ENCODE results near the gene CD58. TPM values are rescaled to one million over a fixed set of nuclear protein-coding genes. Genes with fewer than 3 reads are reported as not detected.

CD58 gene
- total and polyA plus RNA-seq, 9 of the 15 experiments (the other 6 are each of a cell fraction or from before 2014, with no cell fraction given), result 18.1 to 113 (median 37.4) TPM

DNA sequence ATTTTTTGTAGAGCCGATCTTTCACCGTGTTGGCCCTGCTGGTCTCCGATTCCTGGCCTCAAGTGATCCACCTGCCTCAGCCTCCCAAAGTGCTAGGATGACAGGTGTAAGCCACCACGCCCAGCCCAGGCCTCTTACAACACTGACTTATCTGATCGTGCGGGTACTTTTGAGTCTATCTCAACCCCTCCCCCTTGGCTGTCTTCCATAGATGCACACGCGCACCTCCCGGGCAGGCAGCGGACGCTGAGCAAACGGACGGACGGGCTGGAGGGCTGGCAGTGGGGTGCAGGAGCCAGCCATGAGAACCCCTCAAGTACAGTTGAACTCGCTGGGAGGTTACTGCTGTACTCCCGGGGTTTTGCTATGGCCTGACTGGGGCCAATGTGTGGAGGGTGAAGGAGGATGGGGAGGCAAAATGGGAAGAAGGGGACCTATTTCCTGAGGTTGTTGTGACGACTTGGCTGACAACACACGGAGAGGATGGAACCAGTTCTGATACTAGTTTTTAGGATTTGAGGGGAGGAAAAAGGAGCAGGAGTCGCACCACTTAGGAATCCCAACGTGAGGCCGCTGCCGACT lies 959 bp downstream of the CD58 start (continued):
- TF ChIP-seq, protein P1, sequence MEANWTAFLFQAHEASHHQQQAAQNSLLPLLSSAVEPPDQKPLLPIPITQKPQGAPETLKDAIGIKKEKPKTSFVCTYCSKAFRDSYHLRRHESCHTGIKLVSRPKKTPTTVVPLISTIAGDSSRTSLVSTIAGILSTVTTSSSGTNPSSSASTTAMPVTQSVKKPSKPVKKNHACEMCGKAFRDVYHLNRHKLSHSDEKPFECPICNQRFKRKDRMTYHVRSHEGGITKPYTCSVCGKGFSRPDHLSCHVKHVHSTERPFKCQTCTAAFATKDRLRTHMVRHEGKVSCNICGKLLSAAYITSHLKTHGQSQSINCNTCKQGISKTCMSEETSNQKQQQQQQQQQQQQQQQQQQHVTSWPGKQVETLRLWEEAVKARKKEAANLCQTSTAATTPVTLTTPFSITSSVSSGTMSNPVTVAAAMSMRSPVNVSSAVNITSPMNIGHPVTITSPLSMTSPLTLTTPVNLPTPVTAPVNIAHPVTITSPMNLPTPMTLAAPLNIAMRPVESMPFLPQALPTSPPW (CRISPR knock-in tag; IDR thresholded peaks at IDR 0.05), result no peak
- TF ChIP-seq, protein P2, sequence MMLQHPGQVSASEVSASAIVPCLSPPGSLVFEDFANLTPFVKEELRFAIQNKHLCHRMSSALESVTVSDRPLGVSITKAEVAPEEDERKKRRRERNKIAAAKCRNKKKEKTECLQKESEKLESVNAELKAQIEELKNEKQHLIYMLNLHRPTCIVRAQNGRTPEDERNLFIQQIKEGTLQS (IDR thresholded peaks at IDR 0.05), result peak; percentile 12; the same call in 1 of the 2 replicates
- TF ChIP-seq, protein P2 (CRISPR knock-in tag; conservative IDR thresholded peaks at IDR 0.05), result no peak
- TF ChIP-seq TEAD1 (CRISPR knock-in tag; IDR thresholded peaks at IDR 0.05) (no peak), ARID2 (IDR thresholded peaks at IDR 0.05) (no peak), NCOA1 (IDR thresholded peaks at IDR 0.05; ENCODE audit: low read depth) (no peak), NR1H2 (CRISPR knock-in tag; IDR thresholded peaks at IDR 0.05) (no peak), NRF1 (conservative IDR thresholded peaks at IDR 0.05 in 1 of 2, IDR thresholded peaks at IDR 0.05 in 1 of 2) (peak; percentile 83 to 86), MTF1 (CRISPR knock-in tag; IDR thresholded peaks at IDR 0.05; ENCODE audit: borderline replicate concordance) (no peak), ARID1B (IDR thresholded peaks at IDR 0.05) (peak; percentile 62; the same call in 1 of the 2 replicates), SMARCA4 (IDR thresholded peaks at IDR 0.05) (peak; percentile 55; the same call in 1 of the 2 replicates), OTX1 (CRISPR knock-in tag; IDR thresholded peaks at IDR 0.05) (no peak), SMARCA5 (IDR thresholded peaks at IDR 0.05) (no peak), PHF20 (IDR thresholded peaks at IDR 0.05; ENCODE audit: partially characterized antibody) (no peak), NR2C1 (IDR thresholded peaks at IDR 0.05) (no peak), NR2C1 (tag; IDR thresholded peaks at IDR 0.05) (no peak), ZKSCAN1 (IDR thresholded peaks at IDR 0.05; ENCODE audit: low read depth, low read length) (no peak; the same call in 1 of the 2 replicates), ZNF212 (CRISPR knock-in tag; IDR thresholded peaks at IDR 0.05) (no peak), ZNF408 (CRISPR knock-in tag; IDR thresholded peaks at IDR 0.05; ENCODE audit: low read depth) (no peak), NFE2 (IDR thresholded peaks at IDR 0.05; ENCODE audit: low read depth) (no peak)
- TF ChIP-seq, protein P3, sequence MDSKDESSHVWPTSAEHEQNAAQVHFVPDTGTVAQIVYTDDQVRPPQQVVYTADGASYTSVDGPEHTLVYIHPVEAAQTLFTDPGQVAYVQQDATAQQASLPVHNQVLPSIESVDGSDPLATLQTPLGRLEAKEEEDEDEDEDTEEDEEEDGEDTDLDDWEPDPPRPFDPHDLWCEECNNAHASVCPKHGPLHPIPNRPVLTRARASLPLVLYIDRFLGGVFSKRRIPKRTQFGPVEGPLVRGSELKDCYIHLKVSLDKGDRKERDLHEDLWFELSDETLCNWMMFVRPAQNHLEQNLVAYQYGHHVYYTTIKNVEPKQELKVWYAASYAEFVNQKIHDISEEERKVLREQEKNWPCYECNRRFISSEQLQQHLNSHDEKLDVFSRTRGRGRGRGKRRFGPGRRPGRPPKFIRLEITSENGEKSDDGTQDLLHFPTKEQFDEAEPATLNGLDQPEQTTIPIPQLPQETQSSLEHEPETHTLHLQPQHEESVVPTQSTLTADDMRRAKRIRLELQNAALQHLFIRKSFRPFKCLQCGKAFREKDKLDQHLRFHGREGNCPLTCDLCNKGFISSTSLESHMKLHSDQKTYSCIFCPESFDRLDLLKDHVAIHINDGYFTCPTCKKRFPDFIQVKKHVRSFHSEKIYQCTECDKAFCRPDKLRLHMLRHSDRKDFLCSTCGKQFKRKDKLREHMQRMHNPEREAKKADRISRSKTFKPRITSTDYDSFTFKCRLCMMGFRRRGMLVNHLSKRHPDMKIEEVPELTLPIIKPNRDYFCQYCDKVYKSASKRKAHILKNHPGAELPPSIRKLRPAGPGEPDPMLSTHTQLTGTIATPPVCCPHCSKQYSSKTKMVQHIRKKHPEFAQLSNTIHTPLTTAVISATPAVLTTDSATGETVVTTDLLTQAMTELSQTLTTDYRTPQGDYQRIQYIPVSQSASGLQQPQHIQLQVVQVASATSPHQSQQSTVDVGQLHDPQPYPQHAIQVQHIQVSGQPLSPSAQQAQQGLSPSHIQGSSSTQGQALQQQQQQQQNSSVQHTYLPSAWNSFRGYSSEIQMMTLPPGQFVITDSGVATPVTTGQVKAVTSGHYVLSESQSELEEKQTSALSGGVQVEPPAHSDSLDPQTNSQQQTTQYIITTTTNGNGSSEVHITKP (IDR thresholded peaks at IDR 0.05; ENCODE audit: partially characterized antibody), result no peak
- TF ChIP-seq, protein P4, sequence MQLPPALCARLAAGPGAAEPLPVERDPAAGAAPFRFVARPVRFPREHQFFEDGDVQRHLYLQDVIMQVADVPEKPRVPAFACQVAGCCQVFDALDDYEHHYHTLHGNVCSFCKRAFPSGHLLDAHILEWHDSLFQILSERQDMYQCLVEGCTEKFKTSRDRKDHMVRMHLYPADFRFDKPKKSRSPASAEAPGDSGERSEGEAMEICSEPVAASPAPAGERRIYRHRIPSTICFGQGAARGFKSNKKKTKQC (CRISPR knock-in tag; IDR thresholded peaks at IDR 0.05), result no peak
- TF ChIP-seq, protein P5, sequence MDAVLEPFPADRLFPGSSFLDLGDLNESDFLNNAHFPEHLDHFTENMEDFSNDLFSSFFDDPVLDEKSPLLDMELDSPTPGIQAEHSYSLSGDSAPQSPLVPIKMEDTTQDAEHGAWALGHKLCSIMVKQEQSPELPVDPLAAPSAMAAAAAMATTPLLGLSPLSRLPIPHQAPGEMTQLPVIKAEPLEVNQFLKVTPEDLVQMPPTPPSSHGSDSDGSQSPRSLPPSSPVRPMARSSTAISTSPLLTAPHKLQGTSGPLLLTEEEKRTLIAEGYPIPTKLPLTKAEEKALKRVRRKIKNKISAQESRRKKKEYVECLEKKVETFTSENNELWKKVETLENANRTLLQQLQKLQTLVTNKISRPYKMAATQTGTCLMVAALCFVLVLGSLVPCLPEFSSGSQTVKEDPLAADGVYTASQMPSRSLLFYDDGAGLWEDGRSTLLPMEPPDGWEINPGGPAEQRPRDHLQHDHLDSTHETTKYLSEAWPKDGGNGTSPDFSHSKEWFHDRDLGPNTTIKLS (IDR thresholded peaks at IDR 0.05; ENCODE audit: borderline replicate concordance, low read depth), result peak; percentile 14; the same call in 1 of the 2 replicates
